CD4-positive, alpha-beta T cell treated with Interferon alpha-2 for 1 hour (primary cell): ENCODE data around the gene PAPPA2.
"Not testable (repeated sequence)": the region's sequence is repeated elsewhere in the genome, so short reads cannot be mapped to it uniquely, and the experiment has no call there.

Experiments
- DNase-seq, 2 donors: peaks; one replicate each; pipeline ENCODE4 v3.0.0-alpha.2; 2020 to 2022

Gene PAPPA2

DNA sequence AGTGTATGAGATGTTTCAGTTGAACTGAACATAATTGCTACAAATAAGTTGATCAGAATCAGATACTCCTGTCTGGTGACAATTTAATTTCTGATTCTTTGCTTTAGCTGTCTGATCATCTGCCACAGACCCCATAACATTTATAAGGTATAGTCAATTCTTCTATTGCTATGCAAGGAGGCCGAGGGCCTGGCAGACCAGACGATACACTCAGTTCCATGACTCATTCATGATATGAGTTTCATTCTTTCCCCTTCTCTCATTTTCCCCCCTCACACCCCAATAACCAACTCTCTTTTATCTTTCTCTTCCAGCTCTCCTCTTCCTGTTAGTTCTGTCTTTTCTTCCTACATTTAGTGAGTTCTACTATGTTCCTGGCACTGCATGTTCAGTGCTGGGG lies 236.8 kb downstream of the PAPPA2 start:
- no peak for DNase-seq

DNA sequence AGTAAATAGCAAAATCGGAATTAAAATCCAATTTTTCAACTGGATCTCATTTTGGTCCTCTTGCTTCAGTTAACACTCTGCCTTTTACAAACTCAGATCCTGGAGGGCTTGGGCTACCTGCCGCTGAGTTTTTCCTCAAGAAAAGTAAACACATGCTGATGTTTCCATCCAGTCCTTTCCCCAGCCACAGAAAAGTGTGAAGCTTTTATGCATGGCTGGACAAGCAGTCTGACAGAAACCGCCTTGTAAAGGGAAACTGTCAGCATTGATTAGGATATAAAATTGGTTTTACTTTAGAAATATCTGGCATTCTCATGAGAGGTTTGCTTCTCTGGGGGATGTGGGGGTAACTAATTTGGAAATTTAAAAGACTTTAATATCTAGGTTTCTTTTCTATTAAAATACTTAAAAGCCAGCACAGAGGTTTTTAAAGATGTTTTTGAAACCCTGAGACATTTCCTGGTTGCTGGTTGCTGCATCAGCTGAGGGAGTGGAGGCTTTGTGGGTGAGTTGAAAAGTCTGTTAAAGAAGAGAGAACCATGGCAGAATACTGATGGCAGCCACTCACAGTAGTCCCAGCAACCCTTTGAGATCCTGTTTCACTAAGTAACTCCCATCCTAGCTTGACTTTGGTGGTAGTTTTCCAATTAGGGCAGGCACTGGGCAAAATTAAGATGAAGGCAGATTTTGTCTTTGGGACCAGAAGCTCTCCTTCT lies 238.3 kb downstream of the PAPPA2 start:
- DNase-seq = no peak

DNA sequence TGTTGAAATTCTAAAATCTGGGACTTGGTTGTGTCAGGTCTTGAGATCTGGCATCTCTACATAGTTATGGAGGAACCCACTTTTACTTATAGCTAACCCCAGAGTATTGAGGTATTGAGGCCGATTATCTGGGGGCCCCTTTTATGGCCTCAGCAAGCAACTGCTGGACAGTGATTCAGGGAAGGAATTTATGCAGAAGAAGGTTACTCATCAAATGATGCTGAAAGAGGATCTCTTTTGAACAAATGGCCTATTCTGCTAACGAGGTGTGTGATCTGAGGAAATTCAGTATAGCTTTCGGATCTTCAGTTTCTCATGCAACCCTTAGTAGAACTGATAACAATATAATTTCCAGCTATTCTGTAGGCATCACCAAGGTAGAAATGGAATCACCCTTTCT lies 239.9 kb downstream of the PAPPA2 start:
- no peak for DNase-seq

DNA sequence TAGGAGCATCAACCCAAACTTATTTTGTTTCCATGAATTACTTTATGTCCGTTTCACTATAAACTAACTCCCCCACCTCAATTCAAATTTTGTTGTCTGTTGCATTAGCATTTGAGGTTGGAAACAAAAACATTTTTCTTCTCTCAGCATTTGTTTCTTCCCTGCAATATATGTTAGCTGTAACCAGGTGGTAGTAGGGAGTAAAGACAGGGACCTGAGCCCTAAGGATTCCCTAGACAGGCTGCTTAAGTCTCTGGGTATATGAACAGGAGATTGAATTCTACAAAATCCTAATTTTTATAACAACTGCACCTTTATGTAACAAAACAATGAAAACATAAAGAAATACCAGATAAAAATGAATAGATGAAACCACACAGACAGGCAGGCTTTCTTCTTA lies 242.6 kb downstream of the PAPPA2 start:
- DNase-seq = no peak

DNA sequence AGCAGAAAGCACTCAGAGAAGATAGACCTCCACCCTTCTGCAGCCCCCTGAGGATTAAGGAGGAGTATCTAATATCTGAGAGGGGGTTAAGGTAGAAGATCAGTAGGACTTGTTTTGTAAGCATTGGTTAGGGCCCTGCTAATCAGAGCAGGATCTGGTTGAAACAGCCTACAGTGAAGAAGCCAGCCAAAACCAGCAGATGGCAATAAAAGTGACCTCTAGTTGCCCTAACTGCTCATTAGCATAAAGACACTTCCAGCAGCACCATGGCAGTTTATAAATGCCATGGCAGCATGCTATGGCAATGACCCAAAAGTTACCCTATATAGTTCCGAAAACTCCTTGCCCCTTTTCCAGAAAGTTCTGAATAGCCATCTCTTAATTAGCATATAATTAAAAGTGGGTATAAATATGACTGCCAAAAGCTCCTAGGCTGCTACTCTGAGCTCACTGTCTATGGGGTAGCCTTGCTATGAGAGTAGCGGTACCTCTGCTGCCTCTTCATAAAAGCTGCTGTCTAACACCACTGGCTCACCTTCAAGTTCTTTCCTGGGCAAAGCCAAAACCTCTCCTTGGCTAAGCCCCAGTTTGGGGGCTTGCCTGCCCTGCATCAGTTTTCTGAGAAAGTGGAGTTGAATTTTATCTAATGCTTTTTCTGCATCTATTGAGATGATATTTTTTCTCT lies 254.2 kb downstream of the PAPPA2 start:
- no peak for DNase-seq

DNA sequence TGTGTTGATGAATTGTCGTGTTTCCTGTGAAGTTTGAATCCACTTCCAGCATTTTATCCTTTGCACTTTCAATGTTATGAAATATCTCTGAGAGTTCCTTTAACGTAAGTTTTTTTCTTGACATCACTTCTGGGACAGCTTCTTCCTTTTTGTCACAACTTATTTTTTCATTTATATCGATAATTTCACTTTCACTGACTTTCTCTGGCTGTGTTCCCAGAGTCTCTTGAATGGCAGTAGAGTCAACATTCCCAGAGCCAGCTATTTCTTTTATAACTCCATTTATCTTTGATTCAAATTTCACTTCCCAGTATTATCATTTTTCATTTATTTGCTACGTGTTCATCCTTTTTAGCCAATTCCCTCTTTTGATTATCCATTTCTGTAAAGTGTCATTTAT lies 256.5 kb downstream of the PAPPA2 start:
- DNase-seq = no peak

DNA sequence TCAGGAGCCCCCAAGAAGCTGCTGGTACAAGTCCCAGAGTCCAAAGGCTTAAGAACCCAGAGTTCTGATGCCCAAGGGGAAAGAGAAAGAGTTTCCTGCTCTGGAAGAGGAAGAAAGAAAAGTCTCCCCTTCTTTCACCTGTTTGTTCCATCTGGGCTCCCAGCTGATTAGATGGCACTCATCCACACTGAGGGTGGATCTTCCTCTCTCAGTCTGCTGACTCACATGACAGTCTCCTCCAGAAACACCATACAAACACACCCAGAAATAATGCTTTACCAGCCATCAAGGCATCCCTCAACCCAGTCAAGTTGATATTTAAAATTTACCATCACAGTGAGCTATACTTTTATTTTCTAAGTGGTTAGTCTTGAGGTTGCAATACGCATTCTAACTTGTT lies 257.9 kb downstream of the PAPPA2 start:
- no peak for DNase-seq

DNA sequence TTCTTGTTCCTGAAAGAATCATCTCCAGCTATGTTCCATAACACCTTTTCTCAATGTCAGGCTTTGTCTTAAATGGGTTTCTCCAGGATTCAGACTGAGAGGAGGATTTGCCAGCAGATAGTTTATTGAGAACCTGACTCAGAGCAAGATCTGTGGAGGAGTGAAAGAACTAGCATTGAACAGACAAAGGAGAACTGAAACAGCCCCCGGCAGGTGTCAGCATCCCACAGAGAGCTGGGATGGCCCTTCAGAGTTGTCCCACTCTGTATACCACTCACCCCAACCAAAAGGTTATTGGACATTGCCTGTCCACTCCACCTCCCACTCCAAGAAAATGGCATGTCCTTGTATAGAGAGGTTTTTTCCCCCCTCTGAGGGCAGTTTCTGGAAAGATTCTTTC lies 270.7 kb downstream of the PAPPA2 start:
- no peak for DNase-seq

DNA sequence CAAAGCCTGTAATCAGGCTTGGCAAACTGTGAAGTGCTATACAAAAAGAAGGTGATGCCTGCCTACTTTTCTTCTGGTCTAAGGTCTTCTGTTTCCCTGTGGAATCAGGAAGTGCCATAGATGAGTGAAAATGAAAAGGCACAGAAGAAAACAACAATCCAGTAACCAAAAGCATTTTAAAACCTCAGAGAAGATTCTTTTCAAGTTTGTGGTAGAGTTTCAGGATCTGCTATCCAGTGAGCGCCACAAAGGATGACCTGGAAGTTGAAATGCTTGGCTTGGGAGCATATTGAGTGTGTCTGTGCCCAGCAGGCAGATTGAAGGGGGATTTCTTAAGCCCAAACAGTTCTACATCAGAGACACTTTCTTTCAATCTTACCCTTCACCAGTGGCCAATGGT lies 272.2 kb downstream of the PAPPA2 start:
- no peak for DNase-seq

DNA sequence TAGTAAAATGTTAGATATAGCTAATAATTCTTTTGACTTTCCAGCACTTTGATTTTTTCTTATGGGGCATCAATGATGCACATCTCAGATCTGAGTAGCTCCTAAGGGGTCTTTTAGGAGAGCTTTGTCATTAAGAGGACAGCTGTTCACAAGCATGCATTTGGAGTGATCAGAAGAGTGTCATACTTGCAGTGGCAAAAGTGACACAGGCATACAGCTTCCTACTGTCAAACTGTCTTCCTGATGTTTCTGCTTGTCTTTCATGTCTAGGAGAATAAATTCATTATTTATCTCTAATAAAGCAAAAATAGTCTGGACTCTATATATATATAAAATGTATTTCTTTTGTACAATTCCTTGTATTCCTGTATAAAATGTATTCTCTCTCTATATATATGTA lies 273.0 kb downstream of the PAPPA2 start:
- no peak for DNase-seq

DNA sequence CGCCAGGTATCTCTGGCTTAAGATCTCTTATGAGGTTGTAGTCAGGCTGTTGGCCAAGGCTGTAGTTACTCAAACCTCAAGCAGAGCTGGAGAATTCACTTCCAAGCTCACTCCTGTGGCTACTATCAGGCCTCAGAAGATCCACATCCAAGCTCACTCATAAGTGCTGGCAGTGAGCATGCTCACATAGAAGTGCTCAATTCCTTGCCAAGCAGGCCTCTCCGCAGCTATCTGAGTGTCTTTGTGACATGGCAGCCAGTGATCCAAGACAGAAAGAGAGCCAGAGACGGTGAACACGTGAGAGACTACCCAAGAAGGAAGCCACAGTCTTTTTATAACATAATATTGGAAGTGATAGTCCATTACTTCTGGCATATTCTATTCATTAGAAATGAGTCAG lies 278.2 kb downstream of the PAPPA2 start:
- DNase-seq = no peak

DNA sequence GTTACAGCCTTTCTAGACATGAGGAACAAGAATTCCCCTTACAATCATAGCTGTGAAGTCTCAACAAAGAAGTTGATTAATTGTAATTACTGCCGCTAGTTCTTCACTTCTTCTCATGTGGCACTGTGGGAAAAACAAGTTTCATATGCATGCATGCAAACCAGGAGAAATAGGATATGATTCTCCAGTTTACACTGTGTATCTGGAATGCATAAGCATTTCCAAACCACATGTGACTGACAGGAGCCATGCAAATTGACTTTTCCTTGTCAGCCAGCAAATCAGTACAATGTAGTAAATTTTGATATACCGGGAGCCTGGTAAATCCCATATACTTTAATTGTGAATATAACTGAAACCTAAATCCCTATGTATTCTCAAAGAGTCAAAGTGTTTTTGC lies 279.3 kb downstream of the PAPPA2 start:
- DNase-seq = no peak

DNA sequence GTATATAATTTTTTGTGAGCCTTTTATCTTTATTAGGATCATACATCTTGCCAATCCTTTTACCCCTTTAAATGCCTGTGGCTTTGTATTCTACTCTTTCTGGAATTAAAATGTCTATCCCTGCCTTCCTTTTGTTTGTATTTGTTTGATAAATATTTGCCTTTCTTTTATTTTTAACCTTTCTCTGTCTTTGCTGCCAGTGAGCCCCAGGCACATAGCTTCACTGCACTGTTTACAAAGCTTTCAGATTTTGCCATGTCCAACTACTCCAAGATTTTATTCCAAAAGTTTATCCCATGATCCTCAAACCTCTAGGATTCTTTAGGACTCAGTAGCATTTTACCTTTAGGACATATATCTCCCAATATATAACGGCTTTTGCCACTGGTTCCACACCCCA lies 281.2 kb downstream of the PAPPA2 start:
- DNase-seq = no peak

DNA sequence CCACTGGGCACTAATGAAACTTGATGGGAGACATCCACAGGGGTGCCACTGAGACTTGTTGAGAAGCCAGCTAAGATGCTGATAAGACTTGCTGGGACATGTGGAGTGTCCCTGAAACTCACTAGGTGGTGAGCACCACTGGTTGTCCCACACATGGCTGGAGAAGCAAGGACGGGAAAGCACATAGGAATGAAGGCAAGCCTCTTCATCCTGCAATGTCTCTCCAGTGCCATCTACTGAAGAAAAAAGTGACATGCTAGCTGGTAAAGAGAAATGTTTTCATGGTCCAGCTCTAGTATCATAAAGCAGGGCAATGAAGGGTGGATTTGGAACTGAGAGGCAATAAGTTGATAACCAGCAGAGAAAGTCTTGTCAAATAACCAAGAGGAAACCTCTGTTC lies 283.0 kb downstream of the PAPPA2 start:
- DNase-seq = no peak

DNA sequence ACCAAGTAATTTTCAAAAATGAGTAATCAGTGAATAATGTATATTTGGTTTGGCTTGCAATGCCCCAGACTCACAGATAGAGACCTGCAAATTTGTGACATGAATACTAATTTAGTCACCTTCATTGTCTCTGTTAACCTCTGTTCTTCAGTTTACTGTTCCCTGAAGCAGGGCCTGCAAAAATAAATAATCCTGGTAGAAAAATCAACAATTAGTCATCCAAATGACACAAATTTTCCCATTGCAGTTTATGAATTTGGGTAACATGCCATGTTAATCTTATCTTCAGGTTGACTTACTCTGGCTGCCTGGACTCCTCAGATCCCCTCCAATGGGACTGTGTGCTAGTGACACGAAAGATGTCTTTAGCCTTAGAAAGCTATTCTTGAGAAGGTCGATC lies 289.5 kb downstream of the PAPPA2 start:
- DNase-seq = no peak

DNA sequence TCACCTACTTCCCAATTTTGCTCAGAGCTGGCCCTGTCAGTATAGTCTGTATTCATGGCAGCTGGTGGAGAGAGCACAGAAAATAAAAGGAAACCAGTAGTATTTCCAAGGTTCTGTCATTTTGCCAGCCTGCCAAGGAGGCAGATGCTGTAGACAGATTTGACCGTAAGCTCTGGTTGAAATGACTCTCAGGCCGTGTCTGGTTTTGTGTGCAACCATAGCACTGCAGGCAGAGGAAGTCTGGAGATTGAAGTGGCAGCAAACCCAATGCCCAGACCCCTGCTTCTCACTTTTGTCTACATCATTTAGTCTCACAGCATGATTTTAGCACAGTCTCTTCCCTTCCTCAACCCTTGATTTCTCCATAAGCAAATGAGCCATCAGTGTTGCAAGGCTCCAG lies 291.7 kb downstream of the PAPPA2 start:
- DNase-seq = no peak

DNA sequence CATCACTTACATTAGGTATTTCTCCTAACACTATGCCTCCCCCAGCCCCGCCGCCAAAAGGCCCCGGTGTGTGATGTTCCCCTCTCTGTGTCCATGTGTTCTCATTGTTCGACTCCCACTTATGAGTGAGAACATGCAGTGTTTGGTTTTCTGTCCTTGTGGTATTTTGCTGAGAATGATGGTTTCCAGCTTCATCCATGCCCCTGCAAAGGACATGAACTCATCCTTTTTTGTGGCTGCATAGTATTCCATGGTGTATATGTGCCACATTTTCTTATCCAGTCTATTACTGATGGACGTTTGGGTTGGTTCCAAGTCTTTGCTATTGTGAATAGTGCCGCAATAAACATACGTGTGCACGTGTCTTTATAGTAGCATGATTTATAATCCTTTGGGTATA lies 293.8 kb downstream of the PAPPA2 start:
- not testable (repeated sequence) for DNase-seq

DNA sequence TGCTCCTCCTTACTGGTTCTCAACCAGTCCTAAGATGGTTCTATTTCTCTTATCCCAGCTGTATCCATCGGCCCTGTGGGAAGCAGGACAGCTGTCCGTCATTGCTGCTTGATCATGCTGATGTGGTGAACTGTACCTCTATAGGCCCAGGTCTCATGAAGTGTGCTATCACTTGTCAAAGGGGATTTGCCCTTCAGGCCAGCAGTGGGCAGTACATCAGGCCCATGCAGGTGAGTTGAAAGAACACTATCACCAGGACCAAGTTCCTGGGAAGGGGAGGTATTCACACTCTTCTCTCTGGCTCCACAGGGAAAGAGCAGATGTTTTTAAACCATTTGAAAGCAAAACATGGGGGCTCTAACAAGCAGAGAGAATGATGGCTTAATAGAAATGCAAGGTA lies 302.6 kb downstream of the PAPPA2 start:
- no peak for DNase-seq

DNA sequence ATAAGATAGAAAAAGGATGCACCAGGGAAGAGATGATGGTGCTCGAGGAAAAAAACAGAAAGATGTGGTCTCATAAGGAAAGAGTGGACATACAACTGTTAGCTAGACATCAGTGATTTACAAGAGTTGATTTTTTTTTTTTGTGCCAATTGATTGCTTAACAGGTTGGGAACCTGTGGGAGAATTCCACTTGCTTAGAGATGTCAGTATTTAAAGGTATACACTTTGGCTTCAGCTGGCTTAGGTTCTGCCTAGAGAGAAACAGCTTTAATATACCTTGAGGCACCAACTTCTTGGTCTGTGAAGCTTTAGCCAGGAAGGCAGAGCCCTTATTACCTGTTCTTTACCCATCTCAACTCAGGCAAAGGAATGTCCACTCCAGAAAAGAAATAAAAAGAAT lies 303.8 kb downstream of the PAPPA2 start:
- DNase-seq = no peak

DNA sequence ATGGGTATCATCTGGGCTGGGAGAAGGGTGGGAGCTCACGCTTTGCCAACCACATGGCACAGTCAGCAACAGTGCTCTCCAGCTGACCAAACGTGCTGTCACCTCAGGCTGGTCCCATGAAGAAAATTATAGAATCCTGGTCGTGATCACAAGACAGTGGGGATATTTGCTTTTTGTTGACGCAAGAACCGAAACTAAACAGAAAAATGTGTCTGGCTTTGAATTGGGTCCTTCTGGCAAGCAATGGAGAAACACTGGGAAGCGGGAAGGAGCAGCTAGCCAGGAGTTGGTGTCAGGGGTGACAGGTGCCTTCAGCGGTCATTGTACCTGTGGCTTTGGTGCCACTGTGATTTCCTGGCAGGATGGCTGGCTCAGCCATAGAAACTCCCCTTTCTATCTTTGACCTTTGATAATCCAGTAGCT lies 304.8 kb downstream of the PAPPA2 start:
- no peak for DNase-seq

DNA sequence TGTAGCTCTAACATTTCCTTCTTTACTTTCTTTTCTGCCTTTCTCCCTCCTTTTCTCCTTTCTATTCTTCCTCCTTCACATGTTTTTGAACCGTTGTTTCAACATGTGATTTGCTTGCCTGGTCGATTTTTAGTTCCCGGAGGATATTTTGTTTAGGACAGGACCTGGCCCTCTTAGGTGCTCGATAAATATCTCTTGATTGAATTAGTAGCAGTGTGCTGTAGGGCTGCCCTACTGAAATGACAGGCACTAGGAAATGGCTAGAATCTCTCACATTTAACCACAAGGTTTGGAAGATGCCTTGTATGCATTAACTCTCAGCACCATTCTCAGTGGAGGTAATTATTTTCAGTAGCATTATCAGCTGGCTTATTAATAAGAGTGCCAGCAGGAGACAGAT lies 305.6 kb downstream of the PAPPA2 start:
- no peak for DNase-seq

DNA sequence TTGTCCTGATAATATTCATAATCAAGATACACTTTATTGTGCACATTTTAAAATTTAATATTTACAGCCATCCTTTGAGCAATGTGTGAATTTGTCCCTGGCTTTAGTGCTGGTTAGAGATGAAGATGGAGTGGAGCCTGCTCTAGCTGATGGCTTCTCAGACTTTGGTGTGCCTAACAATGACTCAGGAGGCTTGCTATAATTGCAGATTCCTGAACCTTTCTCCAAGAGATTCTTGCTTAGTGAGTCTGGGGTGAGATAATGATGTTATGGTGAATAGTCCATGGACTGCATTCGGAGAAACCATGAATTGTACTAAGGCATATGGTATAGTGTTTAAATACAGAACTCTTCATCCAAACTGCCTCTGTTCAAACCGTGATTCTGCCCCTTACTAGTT lies 307.1 kb downstream of the PAPPA2 start:
- DNase-seq = no peak

DNA sequence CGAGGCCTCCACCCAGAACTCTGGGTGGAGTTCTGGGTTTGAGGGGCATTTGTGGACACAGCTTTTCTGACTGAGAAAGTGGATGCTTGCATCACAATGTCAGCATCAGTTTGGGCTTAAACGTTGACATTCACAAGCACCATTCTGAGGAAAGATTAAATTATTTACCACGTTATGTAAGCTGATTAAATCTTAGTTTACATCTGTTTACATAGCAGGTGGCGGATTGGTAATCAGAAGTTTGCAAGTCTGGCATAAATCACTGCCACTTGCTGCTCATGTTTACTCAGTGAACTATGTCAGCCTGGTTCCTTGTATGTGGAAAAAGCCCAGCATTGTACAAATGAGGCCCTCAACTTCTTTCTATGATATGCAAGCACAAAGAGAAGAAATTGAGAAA lies 310.1 kb downstream of the PAPPA2 start:
- DNase-seq = no peak

DNA sequence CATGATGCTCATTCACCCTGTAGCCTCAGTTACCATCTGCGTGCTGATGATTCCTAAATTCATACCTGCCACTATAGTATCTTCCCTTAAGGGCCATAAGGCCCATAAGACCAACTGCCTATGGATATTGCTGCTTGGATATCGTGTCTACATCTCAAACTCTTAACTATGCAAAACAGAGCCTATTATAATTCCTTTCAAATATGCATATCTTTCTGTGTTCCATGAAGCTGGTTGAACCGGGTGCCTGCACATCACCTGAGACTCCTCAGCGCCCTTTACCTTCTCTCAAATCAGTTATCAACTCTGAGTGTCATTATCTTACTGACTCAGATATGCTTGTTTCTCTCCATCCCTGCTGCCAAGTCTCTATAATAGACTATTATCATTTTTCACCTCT lies 311.2 kb downstream of the PAPPA2 start:
- no peak for DNase-seq

DNA sequence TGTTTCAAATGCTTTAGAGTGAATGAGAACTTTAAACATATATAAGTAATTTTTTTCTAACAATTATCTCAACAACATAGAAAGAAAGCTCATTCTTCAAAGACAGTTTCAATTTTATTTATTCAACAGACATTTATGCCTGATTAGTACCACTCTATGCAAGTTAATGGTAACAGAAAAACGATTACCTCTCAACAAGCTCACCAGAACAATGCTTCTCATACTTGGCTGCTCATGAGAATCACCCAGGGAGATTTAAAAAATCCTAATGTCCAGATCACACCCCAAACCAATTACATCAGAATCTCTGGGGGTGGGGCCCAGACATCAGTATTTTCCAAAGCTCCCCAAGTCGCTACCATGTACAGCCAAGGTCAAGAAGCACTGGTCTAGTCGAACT lies 312.4 kb downstream of the PAPPA2 start:
- no peak for DNase-seq
